Medulla oblongata (tissue), 1 donor: ENCODE data around the gene RNF220.
"Not testable (repeated sequence)": the region's sequence is repeated elsewhere in the genome, so short reads cannot be mapped to it uniquely, and the experiment has no call there.

Experiments used
- DNase-seq: peaks from one replicate; pipeline ENCODE4 v3.0.0-alpha.2; 2015; ENCODE audit errors: extremely low spot score

The RNF220 gene

GRCh38 chr1:44677201-44677766 is 272.2 kb downstream of the RNF220 start:
- no peak for DNase-seq

DNA sequence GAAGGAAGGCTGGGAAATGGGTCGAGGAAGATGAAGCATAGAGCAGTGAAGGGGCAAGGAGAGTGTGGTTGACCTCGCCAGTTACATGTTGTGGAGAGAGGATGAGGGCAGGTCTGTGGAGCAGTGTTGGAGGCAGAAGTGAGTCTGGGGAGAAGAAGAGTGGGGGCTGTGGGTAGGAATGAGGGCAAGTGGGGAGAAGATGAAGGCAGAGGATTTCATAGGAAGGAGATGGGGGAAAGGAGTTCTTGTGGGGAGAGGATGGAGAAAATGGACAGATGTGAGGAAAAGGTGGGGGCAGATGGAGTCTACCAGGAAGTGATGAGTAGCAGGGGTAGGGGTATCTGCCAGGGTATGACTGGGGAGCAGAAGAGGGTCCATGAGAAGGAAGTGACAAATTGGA is 273.1 kb downstream of the RNF220 start:
- DNase-seq: no peak

DNA sequence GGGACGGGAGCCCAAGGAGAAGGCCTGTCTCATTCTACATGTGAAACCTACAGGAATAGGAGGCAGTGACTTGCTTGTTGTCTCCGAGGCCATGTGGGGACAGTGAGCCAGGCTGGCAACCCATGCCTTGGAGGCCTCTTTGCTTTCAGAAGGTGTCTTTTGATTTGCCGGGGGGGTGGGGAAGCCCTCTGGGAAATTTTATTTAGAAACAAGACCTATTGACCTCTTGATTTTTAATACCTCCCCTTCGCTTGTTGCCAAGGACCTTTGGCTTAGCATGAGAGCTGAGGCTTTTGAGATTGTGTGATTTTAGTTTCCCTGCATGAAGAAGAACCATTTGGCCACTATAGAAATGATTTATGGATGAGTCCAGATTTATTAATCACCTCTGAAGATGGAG is 273.6 kb downstream of the RNF220 start:
- no peak for DNase-seq

- DNase-seq: no peak
Observed at GRCh38 chr1:44679468-44679867, 274.4 kb downstream of the RNF220 start.

DNA sequence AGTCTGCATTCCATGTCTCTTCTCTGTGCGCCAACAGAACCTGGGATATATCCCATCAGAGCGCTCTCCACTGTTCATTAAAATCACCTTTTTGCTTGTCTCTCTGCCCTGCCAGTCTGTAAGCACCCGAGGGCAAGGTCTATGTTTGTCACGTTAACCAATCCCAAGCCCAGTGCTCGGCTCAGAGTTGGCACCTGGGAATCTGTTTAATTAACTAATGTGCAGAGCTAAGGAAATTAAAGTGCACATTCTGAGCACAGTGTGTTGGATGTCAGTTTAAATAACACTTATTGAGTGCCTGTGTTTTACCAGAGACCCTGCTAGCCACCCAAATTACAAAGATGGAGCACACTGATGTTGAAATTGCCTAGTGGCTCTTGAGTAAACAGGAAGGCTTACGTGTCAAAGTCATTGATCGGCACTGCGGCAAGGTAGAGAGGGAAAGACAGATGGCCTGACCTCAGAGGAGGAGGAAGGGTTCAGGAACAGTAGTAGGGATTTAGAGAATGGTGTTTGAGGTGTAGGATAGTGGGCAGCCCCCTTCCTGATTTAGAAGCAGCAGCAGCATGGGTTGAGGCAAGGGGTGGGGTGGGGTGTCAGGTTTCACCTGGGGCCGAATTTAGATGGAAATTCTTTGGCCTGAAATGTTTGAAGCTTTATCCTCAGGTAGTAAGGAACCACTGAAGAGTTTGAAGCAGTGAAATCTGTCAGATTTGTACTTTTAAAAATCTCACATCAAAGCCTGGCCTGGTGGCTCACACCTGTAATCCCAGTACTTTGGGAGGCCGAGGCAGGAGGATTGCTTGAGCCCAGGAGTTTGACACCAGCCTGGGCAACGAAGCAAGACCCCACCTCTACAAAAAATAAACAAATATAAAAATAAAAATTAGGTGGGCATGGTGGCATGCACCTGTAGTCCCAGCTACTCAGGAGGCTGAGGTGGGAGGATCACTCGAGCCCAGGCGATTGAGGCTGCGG is 277.1 kb downstream of the RNF220 start:
- no peak for DNase-seq

DNA sequence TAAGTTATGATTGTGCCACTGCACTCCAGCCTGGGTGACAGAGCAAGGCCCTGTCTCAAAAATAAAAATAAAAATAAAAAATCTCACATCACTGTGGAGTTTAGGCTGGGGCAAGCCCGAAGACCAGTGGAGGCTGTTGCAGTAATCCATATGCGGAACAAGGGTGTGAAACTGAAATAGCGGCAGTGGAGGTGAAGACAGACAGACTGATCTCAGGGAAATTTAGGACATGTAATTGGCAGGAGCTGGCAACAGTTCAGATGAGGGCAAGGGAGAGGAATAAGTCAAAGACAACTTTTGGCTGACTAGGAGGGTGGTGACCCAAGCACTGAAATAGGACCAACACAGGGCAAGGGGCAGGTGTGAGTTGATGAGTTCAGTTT is 277.8 kb downstream of the RNF220 start:
- no peak for DNase-seq

DNA sequence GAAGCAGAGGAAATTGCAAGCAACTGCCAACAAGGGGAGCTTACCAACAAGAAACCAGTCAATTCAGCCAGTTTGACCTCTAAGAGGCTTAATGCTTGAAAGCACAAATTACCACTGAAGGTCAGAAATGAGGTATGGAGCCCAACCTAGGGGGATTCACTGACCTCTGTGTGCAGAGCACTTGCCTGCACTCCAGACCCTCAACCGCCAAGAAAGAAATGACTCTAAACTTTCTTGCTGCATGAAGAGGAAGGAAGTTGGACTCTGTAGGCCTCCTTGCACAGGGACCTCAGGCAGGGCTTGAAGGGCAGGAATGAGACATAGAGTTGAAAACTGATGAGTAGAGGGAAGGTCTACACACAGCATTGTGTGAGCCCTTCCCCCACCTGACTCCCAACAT is 279.5 kb downstream of the RNF220 start:
- no peak for DNase-seq

DNA sequence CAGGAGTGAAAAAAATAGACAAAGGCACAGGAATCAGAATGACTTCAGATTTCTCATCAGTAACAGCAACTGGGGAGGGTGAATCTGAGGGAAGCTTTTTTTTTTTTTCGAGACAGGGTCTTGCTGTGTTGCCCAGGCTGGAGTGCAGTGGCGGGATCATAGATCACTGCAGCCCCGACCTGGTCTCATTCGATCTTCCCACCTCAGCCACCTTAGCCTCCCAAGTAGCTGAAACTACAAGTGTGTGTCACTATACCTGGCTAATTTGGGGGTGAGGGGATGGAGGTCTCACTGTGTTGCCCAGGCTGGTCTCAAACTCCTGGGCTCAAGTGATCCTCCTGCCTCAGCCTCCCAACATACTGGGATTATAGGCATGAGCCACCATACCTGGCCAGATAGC is 280.2 kb downstream of the RNF220 start:
- no peak for DNase-seq

DNA sequence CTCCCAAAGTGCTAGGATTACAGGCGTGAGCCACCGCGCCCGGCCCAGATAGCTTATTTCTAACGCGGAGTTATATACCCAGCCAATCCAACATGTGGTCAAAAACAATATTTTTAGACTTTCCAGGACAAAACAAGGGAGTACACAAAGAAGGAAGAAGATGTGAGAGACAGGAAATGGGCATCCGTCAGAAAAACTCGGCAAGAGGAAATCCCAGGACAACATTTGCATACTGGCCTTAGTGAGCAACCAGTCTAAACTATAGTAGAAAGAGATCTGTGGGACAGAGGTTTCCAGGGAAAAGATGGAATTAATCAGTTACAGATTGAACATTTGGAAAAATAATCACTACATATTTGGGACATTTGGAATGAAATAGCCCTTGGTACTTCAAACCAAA is 280.8 kb downstream of the RNF220 start:
- DNase-seq: no peak

- no peak for DNase-seq
Observed at GRCh38 chr1:44688760-44689446, 283.8 kb downstream of the RNF220 start.

DNA sequence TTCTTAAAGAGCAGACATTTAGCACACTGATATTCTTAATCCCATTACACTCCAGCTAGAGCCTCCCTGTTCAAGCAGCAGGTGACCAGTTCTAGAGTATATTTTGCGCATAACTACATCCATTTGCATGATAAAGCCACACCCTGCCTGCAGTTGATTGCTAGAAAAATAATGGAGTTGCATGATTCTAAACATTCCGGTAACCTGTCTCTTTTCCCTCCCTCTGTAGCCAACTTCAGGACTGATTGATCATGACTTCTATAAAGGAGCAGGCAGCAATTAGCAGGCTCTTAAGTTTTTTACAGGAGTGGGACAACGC is 284.4 kb downstream of the RNF220 start:
- no peak for DNase-seq

DNA sequence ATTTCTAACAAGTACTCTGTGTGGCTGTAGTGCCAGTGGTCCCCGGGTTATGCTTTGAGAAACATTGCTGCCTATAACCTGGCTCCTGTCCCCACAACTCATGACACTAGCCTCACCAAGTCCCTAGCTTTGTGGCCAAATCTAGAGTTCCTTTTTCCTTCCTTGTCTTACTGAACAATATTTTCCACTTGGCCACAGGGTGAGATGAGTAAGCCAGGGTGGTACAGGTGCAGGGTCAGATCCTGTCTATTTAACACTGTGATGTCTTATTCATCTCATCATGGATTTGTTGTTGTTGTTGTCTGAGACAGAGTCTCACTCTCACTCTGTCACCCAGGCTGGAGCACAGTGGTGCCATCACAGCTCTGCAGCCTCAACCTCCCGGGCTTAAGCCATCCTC is 288.1 kb downstream of the RNF220 start:
- DNase-seq: no peak

- no peak for DNase-seq
Observed at GRCh38 chr1:44693900-44694299, 288.8 kb downstream of the RNF220 start.

GRCh38 chr1:44694863-44695478 is 289.9 kb downstream of the RNF220 start:
- no peak for DNase-seq

GRCh38 chr1:44695671-44696070 is 290.6 kb downstream of the RNF220 start:
- DNase-seq: no peak

DNA sequence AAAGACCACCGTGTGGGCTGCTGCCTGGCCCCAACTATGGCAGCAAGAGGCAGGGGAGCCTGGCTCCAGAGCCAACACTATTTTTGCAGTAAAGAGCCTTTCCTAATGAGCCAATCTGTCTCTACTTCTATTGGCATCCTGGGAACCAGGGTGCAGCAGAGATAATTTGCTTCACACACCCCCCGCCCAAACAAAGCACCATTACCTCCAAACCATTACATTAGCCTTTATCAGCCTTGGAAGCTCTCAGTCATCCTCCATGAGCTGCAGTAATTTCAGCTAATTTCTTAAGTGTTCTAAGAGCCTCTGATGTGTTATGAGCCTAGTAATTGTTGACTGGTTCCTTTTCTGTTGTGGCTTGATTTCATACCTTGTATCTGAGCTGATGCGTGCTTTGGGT is 291.0 kb downstream of the RNF220 start:
- DNase-seq: no peak

DNA sequence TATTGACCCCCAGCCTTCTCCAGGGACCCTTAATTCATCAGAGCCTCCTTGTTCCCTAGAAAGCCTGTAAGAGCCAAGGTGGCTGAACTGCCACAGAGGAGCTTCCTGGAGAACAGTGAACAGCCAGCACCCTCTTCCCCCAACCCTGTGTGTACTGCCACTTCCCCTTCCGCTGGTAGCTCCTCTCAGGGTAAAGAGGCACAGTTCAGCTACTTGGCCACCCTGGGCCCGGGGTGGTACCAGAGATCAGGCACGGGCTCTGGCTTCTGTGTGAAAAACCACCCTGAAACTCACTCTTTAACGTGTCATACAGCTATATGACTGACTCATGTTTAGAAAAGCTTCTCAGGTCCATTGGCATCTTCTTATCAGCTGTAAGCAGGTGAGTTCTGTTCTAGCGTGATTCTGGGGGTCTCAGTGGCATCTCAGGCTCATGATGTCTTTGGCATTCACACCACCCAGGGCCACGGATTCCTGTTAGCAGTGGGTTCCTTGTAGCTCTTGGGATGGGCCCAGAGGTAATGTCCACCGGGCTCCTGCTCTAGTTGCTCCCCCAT is 291.8 kb downstream of the RNF220 start:
- DNase-seq: no peak

- DNase-seq: no peak
Observed at GRCh38 chr1:44698138-44698537, 293.1 kb downstream of the RNF220 start.

GRCh38 chr1:44699375-44699774 is 294.3 kb downstream of the RNF220 start:
- not testable (repeated sequence) for DNase-seq

- DNase-seq: no peak
Observed at GRCh38 chr1:44700573-44700972, 295.5 kb downstream of the RNF220 start.

DNA sequence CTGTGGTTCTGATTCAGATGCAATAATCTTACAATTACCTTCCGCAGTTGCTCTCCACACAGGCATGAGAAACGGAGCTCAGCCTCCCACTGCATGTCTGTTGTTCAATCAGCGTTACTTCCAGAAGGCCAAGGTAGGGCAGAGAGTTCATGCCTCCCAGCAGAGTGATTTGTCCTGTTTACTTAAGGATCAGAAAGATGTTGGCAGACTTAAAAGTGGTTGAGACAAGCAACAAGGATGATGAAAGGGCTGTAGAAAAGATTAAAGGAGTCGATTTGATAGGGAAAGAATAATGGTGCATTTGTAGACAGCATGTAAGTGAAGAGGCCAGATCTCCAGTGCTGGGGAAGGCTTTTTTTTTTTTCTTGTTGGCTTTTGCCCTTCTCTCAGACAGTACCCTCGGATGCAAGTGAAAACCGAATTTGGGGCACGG is 296.1 kb downstream of the RNF220 start:
- DNase-seq: no peak
